Glutamatergic neuron (in vitro differentiated cells): ENCODE results near the gene SSNA1. TPM values are rescaled to one million over a fixed set of nuclear protein-coding genes. Genes with fewer than 3 reads are reported as not detected.

ENCODE experiments used
- DNase-seq: peaks from one replicate; pipeline ENCODE4 v3.0.0; 2022
- H3K27ac Mint-ChIP-seq: one replicate; pipeline ENCODE4 v1.8.0; 2020; ENCODE audit warnings: mild to moderate bottlenecking, mixed read lengths, inconsistent platforms; ENCODE audit not compliant: unreplicated experiment
- H3K27me3 Mint-ChIP-seq: one replicate; pipeline ENCODE4 v1.8.0; 2020; ENCODE audit warnings: mild to moderate bottlenecking, moderate library complexity, mixed read lengths, inconsistent platforms; ENCODE audit not compliant: unreplicated experiment
- H3K36me3 Mint-ChIP-seq: one replicate; pipeline ENCODE4 v1.8.0; 2020; ENCODE audit warnings: mild to moderate bottlenecking, mixed read lengths, inconsistent platforms; ENCODE audit not compliant: unreplicated experiment
- H3K4me1 Mint-ChIP-seq: one replicate; pipeline ENCODE4 v1.8.0; 2020; ENCODE audit warnings: mild to moderate bottlenecking, low read depth, mixed read lengths, inconsistent platforms; ENCODE audit not compliant: unreplicated experiment
- H3K4me3 Mint-ChIP-seq: one replicate; pipeline ENCODE4 v1.8.0; 2020; ENCODE audit warnings: mild to moderate bottlenecking, mixed read lengths, inconsistent platforms; ENCODE audit not compliant: unreplicated experiment
- H3K9me3 Mint-ChIP-seq: one replicate; pipeline ENCODE4 v1.8.0; 2020; ENCODE audit warnings: mild to moderate bottlenecking, moderate library complexity, mixed read lengths, inconsistent platforms; ENCODE audit not compliant: unreplicated experiment
- CTCF ChIP-seq: fragments of 200-600 bp; sonication (generic); IDR thresholded peaks from one replicate; pipeline ENCODE4 v1.5.0; 2021; ENCODE audit not compliant: partially characterized antibody, unreplicated experiment
- total RNA-seq: library from RNA; stranded (reverse); fragmentation: NEBNext Ultra II Directional; extraction: Animal tissue kit (Norgen Biotek cat#: 25700); gene quantifications from one replicate; pipeline ENCODE4 v1.2.1, GENCODE V29; 2021; ENCODE audit not compliant: unreplicated experiment

SSNA1 gene
- total RNA-seq, 1 donor from 2014 or later: 37.3 TPM

DNA sequence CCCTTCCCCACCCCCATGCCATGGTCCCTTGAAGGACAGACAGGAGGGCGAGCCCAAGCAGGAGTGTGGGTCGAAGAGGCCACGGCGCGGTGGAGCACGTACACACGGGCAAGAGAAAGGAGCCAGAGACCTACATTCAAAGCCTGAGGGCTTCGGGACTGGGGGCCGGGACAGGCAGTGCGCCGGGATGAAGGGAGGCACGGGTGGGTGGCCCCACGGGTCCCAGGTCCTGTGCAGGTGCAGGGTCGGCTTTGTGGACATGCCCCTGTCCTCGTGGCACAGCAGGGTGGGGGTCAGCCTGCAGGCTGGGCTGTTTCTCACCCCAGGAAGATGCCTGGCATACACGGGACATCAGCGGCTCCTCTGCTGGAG lies 28.4 kb upstream of the SSNA1 start:
- Mint-ChIP-seq H3K27ac (no peak overlapping the region), H3K9me3 (peaks cover 4% of the 10 kb centered on the region), H3K36me3 (no peaks in the 10 kb centered on the region), H3K4me1 (peaks cover 10% of the 10 kb centered on the region), H3K4me3 (no peak overlapping the region), H3K27me3 (peaks cover 24% of the 10 kb centered on the region)
- no peak for DNase-seq
- TF ChIP-seq CTCF: no peak

DNA sequence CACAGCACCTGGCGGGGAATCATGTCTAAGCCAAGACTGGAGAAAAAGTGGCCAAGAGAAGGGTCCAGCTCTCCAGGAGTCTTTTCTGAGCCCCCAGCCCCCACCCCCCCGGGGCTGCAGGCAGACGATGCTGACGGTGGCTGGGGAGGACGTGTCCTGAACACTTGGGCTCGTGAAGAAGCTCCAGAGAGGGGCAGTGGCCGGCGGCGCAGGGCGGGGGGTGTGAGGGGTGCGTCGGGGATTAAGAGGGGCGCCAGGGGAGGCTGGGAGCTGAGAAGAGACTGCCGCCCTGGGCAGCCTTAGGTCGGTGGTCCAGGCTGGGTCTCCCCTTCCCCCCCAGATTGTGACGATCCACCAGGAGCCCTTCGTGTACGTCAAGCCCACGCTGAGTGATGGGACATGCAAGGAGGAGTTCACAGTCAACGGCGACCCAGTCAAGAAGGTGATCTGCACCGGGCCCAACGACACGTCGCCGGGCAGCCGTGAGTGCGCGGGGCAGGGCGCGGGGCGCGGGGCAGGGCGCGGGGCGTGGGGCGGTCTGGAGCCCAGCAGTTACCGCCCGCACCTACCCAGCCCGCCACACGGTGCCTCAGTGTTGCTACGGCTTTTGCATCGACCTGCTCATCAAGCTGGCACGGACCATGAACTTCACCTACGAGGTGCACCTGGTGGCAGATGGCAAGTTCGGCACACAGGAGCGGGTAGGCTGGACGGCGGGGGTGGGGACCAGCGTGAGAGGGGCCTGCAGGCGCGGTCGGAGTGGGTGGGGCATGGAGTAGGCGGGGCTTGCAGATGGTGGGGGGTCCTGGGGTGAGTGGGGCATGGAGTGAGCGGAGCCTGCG lies 27.5 kb upstream of the SSNA1 start:
- Mint-ChIP-seq H3K4me3 (no peak overlapping the region), H3K36me3 (no peaks in the 10 kb centered on the region), H3K27me3 (peaks cover 23% of the 10 kb centered on the region), H3K9me3 (peaks cover 4% of the 10 kb centered on the region), H3K27ac (no peak overlapping the region), H3K4me1 (peaks cover 10% of the 10 kb centered on the region)
- TF ChIP-seq CTCF: no peak
- DNase-seq: no peak

DNA sequence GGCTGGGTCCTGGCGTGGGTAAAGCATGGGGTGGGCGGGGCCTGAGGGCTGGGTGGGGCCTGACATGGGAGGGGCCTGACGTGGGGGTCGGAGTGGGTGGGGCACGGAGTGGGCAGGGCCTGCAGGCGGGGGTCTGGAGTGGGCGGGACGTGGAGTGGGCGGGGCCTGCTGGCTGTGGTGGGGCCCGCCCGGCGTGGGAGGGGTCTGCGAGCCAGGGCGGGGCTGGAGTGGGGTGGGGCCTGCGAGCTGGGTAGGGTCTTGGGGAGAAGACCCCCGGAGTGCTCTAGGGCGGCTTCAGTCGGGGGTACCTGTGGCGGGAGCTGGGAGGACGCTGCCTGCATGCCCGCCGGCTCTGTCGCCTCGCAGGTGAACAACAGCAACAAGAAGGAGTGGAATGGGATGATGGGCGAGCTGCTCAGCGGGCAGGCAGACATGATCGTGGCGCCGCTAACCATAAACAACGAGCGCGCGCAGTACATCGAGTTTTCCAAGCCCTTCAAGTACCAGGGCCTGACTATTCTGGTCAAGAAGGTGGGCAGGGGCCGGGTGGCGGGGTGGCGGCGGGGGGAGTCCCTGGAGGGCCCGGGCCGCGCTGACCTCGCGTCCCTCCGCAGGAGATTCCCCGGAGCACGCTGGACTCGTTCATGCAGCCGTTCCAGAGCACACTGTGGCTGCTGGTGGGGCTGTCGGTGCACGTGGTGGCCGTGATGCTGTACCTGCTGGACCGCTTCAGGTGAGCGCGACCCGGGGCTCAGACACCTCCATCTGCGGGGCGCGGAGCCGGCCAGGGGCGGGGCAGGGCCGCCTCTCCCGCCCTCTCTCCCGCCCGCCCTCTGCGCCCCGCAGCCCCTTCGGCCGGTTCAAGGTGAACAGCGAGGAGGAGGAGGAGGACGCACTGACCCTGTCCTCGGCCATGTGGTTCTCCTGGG lies 26.7 kb upstream of the SSNA1 start:
- peaks cover 24% of the 10 kb centered on the region for H3K27me3 Mint-ChIP-seq
- no peak overlapping the region for H3K27ac Mint-ChIP-seq
- TF ChIP-seq CTCF: no peak
- no peak for DNase-seq
- H3K36me3 Mint-ChIP-seq: no peaks in the 10 kb centered on the region
- peak overlapping the region; percentile 34 for H3K4me3 Mint-ChIP-seq
- H3K4me1 Mint-ChIP-seq: peaks cover 10% of the 10 kb centered on the region
- H3K9me3 Mint-ChIP-seq: peaks cover 5% of the 10 kb centered on the region

GRCh38 chr9:137162505-137163364 lies 25.7 kb upstream of the SSNA1 start:
- H3K36me3 Mint-ChIP-seq: no peaks in the 10 kb centered on the region
- H3K4me3 Mint-ChIP-seq: peak overlapping the region; percentile 69
- H3K9me3 Mint-ChIP-seq: peaks cover 5% of the 10 kb centered on the region
- H3K27me3 Mint-ChIP-seq: peaks cover 26% of the 10 kb centered on the region
- H3K4me1 Mint-ChIP-seq: peaks cover 10% of the 10 kb centered on the region
- TF ChIP-seq CTCF: no peak
- DNase-seq: no peak
- H3K27ac Mint-ChIP-seq: no peak overlapping the region
